Neutrophil (primary cell): ENCODE data around the gene PITPNC1.

ENCODE experiments used
- H3K27ac ChIP-seq: fragments of 200-600 bp; sonication (generic); 2 replicates; pipeline ENCODE4 v1.5.1; 2016; ENCODE audit warnings: mild to moderate bottlenecking, moderate library complexity
- H3K27me3 ChIP-seq: fragments of 200-600 bp; sonication (generic); 2 replicates; pipeline ENCODE4 v1.6.0; 2016; ENCODE audit warnings: mild to moderate bottlenecking
- H3K36me3 ChIP-seq: fragments of 200-600 bp; sonication (generic); 2 replicates; pipeline ENCODE4 v1.5.1; 2017
- H3K4me1 ChIP-seq, 2 experiments: fragments of 200-600 bp in 1 of 2; sonication (generic) in 1 of 2; 1 replicate in 1 of 2; 2 replicates in 1 of 2; pipeline versions ENCODE4 v1.5.1 to v1.6.1; 2013 to 2016; ENCODE audit warnings: low read depth in 1 of 2, low read length in 1 of 2, mild to moderate bottlenecking in 1 of 2, moderate library complexity in 1 of 2; ENCODE audit not compliant: control insufficient read depth in 1 of 2, insufficient read depth in 1 of 2
- H3K4me3 ChIP-seq, 2 experiments: fragments of 200-600 bp in 1 of 2; sonication (generic) in 1 of 2; 1 replicate in 1 of 2; 2 replicates in 1 of 2; pipeline ENCODE4 v1.5.1; 2013 to 2016; ENCODE audit warnings: low read depth in 1 of 2, low read length in 1 of 2, mild to moderate bottlenecking in 1 of 2, moderate library complexity in 1 of 2
- H3K9me3 ChIP-seq: fragments of 200-600 bp; sonication (generic); 2 replicates; pipeline ENCODE4 v1.5.1; 2016
- TF ChIP-seq, protein P1 (sequence below): fragments of 200-600 bp; sonication (generic); IDR thresholded peaks from 2 replicates; pipeline ENCODE4 v1.5.1; 2016; ENCODE audit warnings: antibody characterized with exemption

PITPNC1 gene

GRCh38 chr17:67679721-67680120 lies 302.6 kb downstream of the PITPNC1 start:
- TF ChIP-seq, protein P1, sequence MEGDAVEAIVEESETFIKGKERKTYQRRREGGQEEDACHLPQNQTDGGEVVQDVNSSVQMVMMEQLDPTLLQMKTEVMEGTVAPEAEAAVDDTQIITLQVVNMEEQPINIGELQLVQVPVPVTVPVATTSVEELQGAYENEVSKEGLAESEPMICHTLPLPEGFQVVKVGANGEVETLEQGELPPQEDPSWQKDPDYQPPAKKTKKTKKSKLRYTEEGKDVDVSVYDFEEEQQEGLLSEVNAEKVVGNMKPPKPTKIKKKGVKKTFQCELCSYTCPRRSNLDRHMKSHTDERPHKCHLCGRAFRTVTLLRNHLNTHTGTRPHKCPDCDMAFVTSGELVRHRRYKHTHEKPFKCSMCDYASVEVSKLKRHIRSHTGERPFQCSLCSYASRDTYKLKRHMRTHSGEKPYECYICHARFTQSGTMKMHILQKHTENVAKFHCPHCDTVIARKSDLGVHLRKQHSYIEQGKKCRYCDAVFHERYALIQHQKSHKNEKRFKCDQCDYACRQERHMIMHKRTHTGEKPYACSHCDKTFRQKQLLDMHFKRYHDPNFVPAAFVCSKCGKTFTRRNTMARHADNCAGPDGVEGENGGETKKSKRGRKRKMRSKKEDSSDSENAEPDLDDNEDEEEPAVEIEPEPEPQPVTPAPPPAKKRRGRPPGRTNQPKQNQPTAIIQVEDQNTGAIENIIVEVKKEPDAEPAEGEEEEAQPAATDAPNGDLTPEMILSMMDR: no peak
- H3K4me3 ChIP-seq: no peak overlapping the region
- no peaks in the 10 kb centered on the region for H3K36me3 ChIP-seq
- H3K9me3 ChIP-seq: no peaks in the 10 kb centered on the region
- no peaks in the 10 kb centered on the region for H3K4me1 ChIP-seq
- H3K27me3 ChIP-seq: no peaks in the 10 kb centered on the region
- no peak overlapping the region for H3K27ac ChIP-seq

DNA sequence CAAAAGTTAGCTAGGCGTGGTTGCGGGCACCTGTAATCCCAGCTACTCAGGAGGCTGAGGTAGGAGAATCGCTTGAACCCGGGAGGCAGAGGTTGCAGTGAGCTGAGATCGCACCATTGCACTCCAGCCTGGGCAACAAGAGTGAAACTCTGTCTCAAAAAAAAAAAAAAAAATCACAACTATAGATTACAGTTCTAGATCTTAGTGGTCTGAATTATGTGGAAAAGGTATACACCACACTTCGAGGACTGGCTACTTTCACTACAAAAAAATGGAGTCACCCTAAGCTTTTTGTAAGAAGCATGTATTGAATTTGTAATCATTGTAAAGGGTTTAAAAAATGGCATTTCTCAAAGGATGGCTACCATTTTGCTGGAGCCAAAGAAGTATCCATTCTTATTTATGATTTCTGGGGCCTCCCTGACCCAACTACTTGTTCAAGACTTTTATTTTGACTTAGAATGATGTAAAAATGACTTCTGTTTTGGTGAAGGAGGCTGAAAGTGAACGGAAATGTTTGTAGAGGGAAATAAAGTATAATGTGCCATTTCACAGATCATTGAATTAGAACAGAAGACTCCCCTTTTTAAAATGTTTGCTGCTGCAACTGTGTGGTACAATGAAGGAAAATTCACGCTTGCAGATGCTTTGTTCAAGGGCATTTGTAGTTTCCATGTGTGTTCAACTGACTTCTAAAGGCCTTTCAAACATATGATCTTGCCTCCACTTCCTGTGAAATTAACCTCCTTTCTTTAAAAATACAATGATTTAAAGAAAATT lies 303.6 kb downstream of the PITPNC1 start:
- Histone ChIP-seq H3K4me3 (no peak overlapping the region), H3K4me1 (no peaks in the 10 kb centered on the region), H3K27me3 (no peaks in the 10 kb centered on the region), H3K27ac (no peak overlapping the region), H3K36me3 (no peaks in the 10 kb centered on the region), H3K9me3 (no peaks in the 10 kb centered on the region)
- TF ChIP-seq, protein P1: no peak

DNA sequence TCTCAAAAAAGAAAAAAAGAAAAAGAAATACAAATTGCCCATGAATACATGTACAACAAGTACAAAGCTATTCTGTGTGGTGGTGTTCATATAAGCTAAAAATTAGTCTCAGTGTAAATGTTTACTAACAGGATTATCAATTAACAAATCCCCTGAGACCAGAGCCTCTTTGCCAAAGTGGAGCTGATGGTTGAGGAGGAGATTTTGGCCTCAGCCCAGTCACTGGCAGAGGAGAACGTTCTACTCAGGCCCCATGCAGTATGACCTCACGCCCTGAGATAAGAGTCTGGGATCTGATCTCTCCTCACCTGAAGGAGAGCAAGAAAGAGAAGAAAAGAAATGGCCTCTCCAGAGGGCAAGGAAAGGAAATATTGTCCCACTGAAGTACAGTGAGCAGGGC lies 305.1 kb downstream of the PITPNC1 start:
- Histone ChIP-seq H3K27ac (no peak overlapping the region), H3K4me1 (no peaks in the 10 kb centered on the region), H3K4me3 (no peak overlapping the region), H3K9me3 (no peaks in the 10 kb centered on the region), H3K27me3 (no peaks in the 10 kb centered on the region), H3K36me3 (no peaks in the 10 kb centered on the region)
- TF ChIP-seq, protein P1: no peak

GRCh38 chr17:67685351-67685750 lies 308.3 kb downstream of the PITPNC1 start:
- Histone ChIP-seq H3K36me3 (no peaks in the 10 kb centered on the region), H3K4me3 (no peak overlapping the region), H3K4me1 (no peaks in the 10 kb centered on the region), H3K27ac (no peak overlapping the region), H3K27me3 (no peaks in the 10 kb centered on the region), H3K9me3 (no peaks in the 10 kb centered on the region)
- TF ChIP-seq, protein P1: no peak

DNA sequence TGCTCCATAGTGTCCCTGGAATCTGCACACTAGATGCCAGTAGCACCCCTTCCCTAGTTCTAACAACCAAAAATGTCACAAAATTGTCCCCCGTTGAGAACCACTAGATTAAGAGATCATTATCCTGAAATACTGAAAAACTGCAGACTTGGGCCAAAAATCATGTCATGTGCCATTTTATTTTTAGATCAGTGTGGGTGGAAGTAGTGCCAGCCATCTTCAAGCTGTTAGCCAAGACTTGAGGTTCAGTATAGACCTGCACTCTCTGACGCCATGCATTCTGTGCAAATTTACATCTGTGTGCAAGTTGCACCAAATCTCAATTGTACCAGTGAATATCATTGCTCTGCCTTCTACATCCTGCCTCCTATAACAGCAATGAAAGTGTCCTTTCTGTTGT lies 309.2 kb downstream of the PITPNC1 start:
- Histone ChIP-seq H3K9me3 (no peaks in the 10 kb centered on the region), H3K4me3 (no peak overlapping the region)
- TF ChIP-seq, protein P1: no peak

More for the DNA sequence above, 309.2 kb downstream of the PITPNC1 start:
- Histone ChIP-seq H3K27ac (no peak overlapping the region), H3K4me1 (no peaks in the 10 kb centered on the region), H3K27me3 (no peaks in the 10 kb centered on the region), H3K36me3 (no peaks in the 10 kb centered on the region)
